ENCODE measurements around the gene WDR70. TPM values are rescaled to one million over a fixed set of nuclear protein-coding genes. Genes with fewer than 3 reads are reported as not detected.
"Not testable (repeated sequence)": the region's sequence is repeated elsewhere in the genome, so short reads cannot be mapped to it uniquely, and the experiment has no call there.

WDR70 gene
- total and polyA plus RNA-seq, 4 donors: 11.0 to 57.8 (median 26.2) TPM

DNA sequence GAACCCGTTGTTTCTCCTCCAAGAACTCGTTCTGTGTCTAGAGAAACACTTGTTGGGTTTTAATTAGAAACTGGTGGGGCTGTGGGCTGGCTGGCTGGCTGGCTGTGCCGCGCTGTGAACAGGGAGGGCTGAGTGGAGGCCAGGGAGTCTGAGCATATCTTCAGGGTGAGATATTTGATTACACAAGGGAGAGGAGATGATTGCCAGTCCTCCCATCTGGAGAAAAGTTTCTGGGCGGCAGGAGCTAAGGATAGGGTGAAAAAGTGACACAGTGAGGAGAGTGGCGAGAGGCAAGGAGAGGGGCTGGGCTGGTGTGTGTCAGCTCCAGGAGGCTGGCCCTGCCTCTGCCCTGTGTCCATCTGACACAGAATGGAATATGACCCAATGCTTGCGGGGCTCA, 397.7 kb downstream of the WDR70 start:
- TF ChIP-seq, protein P1, sequence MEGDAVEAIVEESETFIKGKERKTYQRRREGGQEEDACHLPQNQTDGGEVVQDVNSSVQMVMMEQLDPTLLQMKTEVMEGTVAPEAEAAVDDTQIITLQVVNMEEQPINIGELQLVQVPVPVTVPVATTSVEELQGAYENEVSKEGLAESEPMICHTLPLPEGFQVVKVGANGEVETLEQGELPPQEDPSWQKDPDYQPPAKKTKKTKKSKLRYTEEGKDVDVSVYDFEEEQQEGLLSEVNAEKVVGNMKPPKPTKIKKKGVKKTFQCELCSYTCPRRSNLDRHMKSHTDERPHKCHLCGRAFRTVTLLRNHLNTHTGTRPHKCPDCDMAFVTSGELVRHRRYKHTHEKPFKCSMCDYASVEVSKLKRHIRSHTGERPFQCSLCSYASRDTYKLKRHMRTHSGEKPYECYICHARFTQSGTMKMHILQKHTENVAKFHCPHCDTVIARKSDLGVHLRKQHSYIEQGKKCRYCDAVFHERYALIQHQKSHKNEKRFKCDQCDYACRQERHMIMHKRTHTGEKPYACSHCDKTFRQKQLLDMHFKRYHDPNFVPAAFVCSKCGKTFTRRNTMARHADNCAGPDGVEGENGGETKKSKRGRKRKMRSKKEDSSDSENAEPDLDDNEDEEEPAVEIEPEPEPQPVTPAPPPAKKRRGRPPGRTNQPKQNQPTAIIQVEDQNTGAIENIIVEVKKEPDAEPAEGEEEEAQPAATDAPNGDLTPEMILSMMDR (IDR thresholded peaks at IDR 0.05; ENCODE audit: control extremely low read depth, extremely low read depth): no peak
- WGBS, 2 donors: 80 to 88% methylated on average over 7 of the region's 7 CpGs
- DNase-seq (no peak), ATAC-seq (ENCODE audit: insufficient read depth, low FRiP score) (no peak)
- no peaks in the 10 kb centered on the region for H3K36me3 ChIP-seq (ENCODE audit: control insufficient read depth in 4 of 4, insufficient read depth in 4 of 4, low read length in 4 of 4)
- H3K9me3 ChIP-seq (ENCODE audit: control insufficient read depth in 4 of 4, insufficient read depth in 3 of 4, low read length in 3 of 4): peaks cover 0 to 4% (median 1%) of the 10 kb centered on the region in 4 donors
- H3K9ac ChIP-seq (ENCODE audit: insufficient read depth in 1 of 2, low read length in 2 of 2): no peak overlapping the region
- no peak overlapping the region for H3K27ac ChIP-seq (ENCODE audit: low read depth in 1 of 2, low read length in 1 of 2)
- no peaks in the 10 kb centered on the region for H3K27me3 ChIP-seq (ENCODE audit: control insufficient read depth in 3 of 3, insufficient read depth in 3 of 3, low read length in 2 of 3)
- no peak overlapping the region for H3K4me3 ChIP-seq
- no peaks in the 10 kb centered on the region for H3K4me1 ChIP-seq (ENCODE audit: control insufficient read depth in 5 of 5, insufficient read depth in 5 of 5, low read length in 5 of 5)

- no peaks in the 10 kb centered on the region for H3K4me1 ChIP-seq (ENCODE audit: control insufficient read depth in 5 of 5, insufficient read depth in 5 of 5, low read length in 5 of 5)
- DNase-seq: no peak
- no peak overlapping the region for H3K27ac ChIP-seq (ENCODE audit: low read depth in 1 of 2, low read length in 1 of 2)
- WGBS, 2 donors: 70 to 82% methylated on average over 15 of the region's 15 CpGs
- H3K4me3 ChIP-seq: no peak overlapping the region
- H3K27me3 ChIP-seq (ENCODE audit: control insufficient read depth in 3 of 3, insufficient read depth in 3 of 3, low read length in 2 of 3): no peaks in the 10 kb centered on the region
- H3K9me3 ChIP-seq (ENCODE audit: control insufficient read depth in 4 of 4, insufficient read depth in 3 of 4, low read length in 3 of 4): peaks cover 0 to 4% (median 1%) of the 10 kb centered on the region in 4 donors
- H3K9ac ChIP-seq (ENCODE audit: insufficient read depth in 1 of 2, low read length in 2 of 2): no peak overlapping the region
- no peak for ATAC-seq (ENCODE audit: insufficient read depth, low FRiP score)
- TF ChIP-seq, protein P1 (IDR thresholded peaks at IDR 0.05; ENCODE audit: control extremely low read depth, extremely low read depth): no peak
- H3K36me3 ChIP-seq (ENCODE audit: control insufficient read depth in 4 of 4, insufficient read depth in 4 of 4, low read length in 4 of 4): no peaks in the 10 kb centered on the region
Observed at GRCh38 chr5:37777432-37778130, 398.5 kb downstream of the WDR70 start.

GRCh38 chr5:37781409-37781808, 402.3 kb downstream of the WDR70 start:
- not testable (repeated sequence) for H3K9ac ChIP-seq (ENCODE audit: insufficient read depth in 1 of 2, low read length in 2 of 2); H3K4me3 ChIP-seq; H3K27me3 ChIP-seq (ENCODE audit: control insufficient read depth in 3 of 3, insufficient read depth in 3 of 3, low read length in 2 of 3); DNase-seq; H3K36me3 ChIP-seq (ENCODE audit: control insufficient read depth in 4 of 4, insufficient read depth in 4 of 4, low read length in 4 of 4); H3K9me3 ChIP-seq (ENCODE audit: control insufficient read depth in 4 of 4, insufficient read depth in 3 of 4, low read length in 3 of 4); ATAC-seq (ENCODE audit: insufficient read depth, low FRiP score); H3K4me1 ChIP-seq (ENCODE audit: control insufficient read depth in 5 of 5, insufficient read depth in 5 of 5, low read length in 5 of 5); H3K27ac ChIP-seq (ENCODE audit: low read depth in 1 of 2, low read length in 1 of 2)
- WGBS, 2 donors: 78 to 81% methylated on average over 8 of the region's 8 CpGs

DNA sequence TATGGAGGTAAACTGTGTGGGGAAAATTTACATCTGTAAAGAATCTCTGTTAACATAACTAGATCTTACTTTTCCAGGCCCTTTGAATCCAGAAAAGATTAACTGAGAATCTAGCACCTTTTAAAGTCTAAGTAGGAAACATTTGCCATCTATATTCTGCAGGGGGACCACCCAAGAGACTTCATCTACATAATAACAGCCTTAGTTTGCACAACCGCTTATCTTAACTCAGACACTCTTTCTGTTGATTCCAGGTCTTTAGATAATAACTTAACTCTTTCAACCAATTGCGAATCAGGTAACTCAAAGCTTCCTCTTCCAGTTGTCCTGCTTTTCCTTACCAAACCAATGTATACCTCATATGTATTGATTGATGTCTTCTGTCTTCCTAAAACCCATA, 407.3 kb downstream of the WDR70 start:
- TF ChIP-seq, protein P1 (IDR thresholded peaks at IDR 0.05; ENCODE audit: control extremely low read depth, extremely low read depth): no peak
- Histone ChIP-seq H3K9me3 (ENCODE audit: control insufficient read depth in 4 of 4, insufficient read depth in 3 of 4, low read length in 3 of 4) (peaks cover 0 to 5% (median 0%) of the 10 kb centered on the region in 4 donors), H3K4me3 (no peak overlapping the region), H3K36me3 (ENCODE audit: control insufficient read depth in 4 of 4, insufficient read depth in 4 of 4, low read length in 4 of 4) (no peaks in the 10 kb centered on the region), H3K9ac (ENCODE audit: insufficient read depth in 1 of 2, low read length in 2 of 2) (no peak overlapping the region), H3K4me1 (ENCODE audit: control insufficient read depth in 5 of 5, insufficient read depth in 5 of 5, low read length in 5 of 5) (peaks cover 0 to 8% (median 0%) of the 10 kb centered on the region in 5 donors), H3K27ac (ENCODE audit: low read depth in 1 of 2, low read length in 1 of 2) (no peak overlapping the region), H3K27me3 (ENCODE audit: control insufficient read depth in 3 of 3, insufficient read depth in 3 of 3, low read length in 2 of 3) (peaks cover 0 to 2% (median 0%) of the 10 kb centered on the region in 3 donors)
- DNase-seq (no peak), ATAC-seq (ENCODE audit: insufficient read depth, low FRiP score) (no peak)
- 64 to 90% methylated on average over 2 of the region's 2 CpGs for WGBS, 2 donors

Data from lung (tissue), 12 donors.